Karpas-422 (cell line): ENCODE results near the gene HOOK1. TPM values are rescaled to one million over a fixed set of nuclear protein-coding genes. Genes with fewer than 3 reads are reported as not detected.

Experiments
- DNase-seq: peaks from one replicate; pipeline ENCODE4 v3.0.0-alpha.2; 2015
- H2AFZ ChIP-seq: fragments of 200-600 bp; sonication (generic); 2 replicates; pipeline ENCODE4 v1.6.1; 2014; ENCODE audit warnings: antibody characterized with exemption, low read length, mixed read lengths
- H3K27ac ChIP-seq: fragments of 200-600 bp; sonication (generic); 2 replicates; pipeline ENCODE4 v1.5.1; 2014; ENCODE audit warnings: mild to moderate bottlenecking, low read length, moderate library complexity
- H3K27me3 ChIP-seq: fragments of 200-600 bp; sonication (generic); 2 replicates; pipeline ENCODE4 v1.6.1; 2014; ENCODE audit warnings: low read length, mixed read lengths
- H3K36me3 ChIP-seq: fragments of 200-600 bp; sonication (generic); 2 replicates; pipeline ENCODE4 v1.6.1; 2014; ENCODE audit warnings: low read length, mixed read lengths; ENCODE audit not compliant: insufficient read depth
- H3K4me1 ChIP-seq: fragments of 200-600 bp; sonication (generic); 2 replicates; pipeline ENCODE4 v1.6.1; 2014; ENCODE audit warnings: mild to moderate bottlenecking, low read length, mixed read lengths
- H3K4me2 ChIP-seq: fragments of 200-600 bp; sonication (generic); 2 replicates; pipeline ENCODE4 v1.6.1; 2014; ENCODE audit warnings: low read length, low read depth, mild to moderate bottlenecking; ENCODE audit not compliant: poor library complexity, severe bottlenecking
- H3K4me3 ChIP-seq: fragments of 200-600 bp; sonication (generic); 2 replicates; pipeline ENCODE4 v1.5.1; 2014; ENCODE audit warnings: mild to moderate bottlenecking, antibody characterized with exemption, low read length, mixed read lengths
- H3K79me2 ChIP-seq: fragments of 200-600 bp; sonication (generic); 2 replicates; pipeline ENCODE4 v1.6.1; 2014; ENCODE audit warnings: mild to moderate bottlenecking, low read length, mixed read lengths
- H3K9ac ChIP-seq: fragments of 200-600 bp; sonication (generic); 2 replicates; pipeline ENCODE4 v1.6.0; 2014; ENCODE audit warnings: low read length
- H3K9me2 ChIP-seq: fragments of 200-600 bp; sonication (generic), shearing (Covaris generic); replicated peaks from 2 replicates; pipeline ENCODE4 v1.6.0; 2014; ENCODE audit warnings: mild to moderate bottlenecking, low read length, moderate library complexity; ENCODE audit not compliant: insufficient read depth
- H3K9me3 ChIP-seq: fragments of 300-700, 200-600 bp; sonication (generic); 2 replicates; pipeline ENCODE4 v1.6.1; 2014; ENCODE audit warnings: low read length, mixed read lengths
- H4K20me1 ChIP-seq: fragments of 200-600 bp; sonication (generic); 2 replicates; pipeline ENCODE4 v1.6.1; 2014; ENCODE audit warnings: mild to moderate bottlenecking, antibody characterized with exemption, low read length, low read depth; ENCODE audit not compliant: insufficient read depth
- total RNA-seq: library from RNA; depleted of rRNA; stranded (reverse); fragments of >200 nt; shearing (Covaris generic); gene quantifications from 2 replicates; pipeline ENCODE4 v1.2.3, GENCODE V29; 2014; ENCODE audit warnings: low replicate concordance; rRNA removed

HOOK1 gene
- not detected in 2 replicates for total RNA-seq

DNA sequence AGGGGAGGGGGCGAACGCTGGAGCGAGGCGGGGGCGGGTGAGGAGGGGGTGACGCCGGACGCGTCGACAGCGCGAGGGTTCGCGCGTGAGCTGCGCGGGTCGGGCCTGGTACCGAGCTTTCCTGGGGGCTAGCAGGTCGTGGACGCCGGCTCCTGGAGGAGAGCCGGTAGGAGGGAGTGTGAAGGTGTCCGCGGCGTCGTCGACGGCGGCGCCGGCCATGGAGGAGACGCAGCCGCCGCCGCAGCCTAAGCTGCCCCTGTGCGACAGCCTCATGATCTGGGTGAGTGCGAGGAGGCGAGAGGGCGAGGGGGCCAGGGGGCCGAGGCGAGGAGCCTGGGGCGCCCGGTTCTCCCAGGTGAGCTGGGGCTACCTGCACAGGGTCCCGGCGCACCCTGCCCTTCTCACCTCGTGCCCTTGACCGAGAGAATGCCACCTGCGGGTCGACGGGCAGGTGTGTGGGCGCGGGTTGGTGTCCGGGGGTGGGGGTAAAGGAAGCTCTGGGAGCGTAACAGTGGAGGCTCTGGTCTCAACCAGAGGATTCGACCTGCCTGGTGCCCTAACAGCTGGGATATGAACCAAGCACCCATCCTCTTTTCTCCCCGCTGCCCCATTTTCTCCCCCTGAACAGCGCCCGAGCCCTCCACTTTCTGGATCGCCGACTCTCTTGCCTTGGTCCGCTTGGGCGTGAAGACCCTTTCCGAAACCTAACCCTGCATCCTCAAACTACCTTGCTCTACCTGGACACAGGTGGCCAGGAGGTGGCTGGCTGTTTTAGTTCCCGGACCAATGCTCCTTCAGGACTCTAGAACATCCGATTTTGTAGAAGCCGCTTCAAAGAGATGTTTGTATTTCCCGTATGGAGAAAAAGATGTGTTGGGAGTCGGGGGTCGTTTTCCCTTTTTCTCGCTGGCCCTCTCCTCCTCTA lies at the start of gene HOOK1:
Gene HOOK1, plus strand, starts transcription at position 49 of the 925 bp plus-strand sequence. Its CDS starts 169 bp downstream, at position 218.
- Histone ChIP-seq H3K4me2 (no peak within 1 kb of the TSS), H3K9ac (no peak within 1 kb of the TSS), H3K27me3 (no peaks in the 10 kb centered on the region), H4K20me1 (no peaks in the 10 kb centered on the region), H3K9me2 (no peaks in the 10 kb centered on the region), H3K4me1 (no peaks in the 10 kb centered on the region), H3K4me3 (no peak within 1 kb of the TSS), H3K36me3 (no peaks in the 10 kb centered on the region), H3K79me2 (no peaks in the 10 kb centered on the region), H3K9me3 (no peaks in the 10 kb centered on the region), H2AFZ (no peak within 1 kb of the TSS), H3K27ac (no peak within 1 kb of the TSS)
- no peak for DNase-seq

GRCh38 chr1:59765011-59765730 lies 49.6 kb upstream of the HOOK1 start:
- Histone ChIP-seq H3K36me3 (no peaks in the 10 kb centered on the region), H4K20me1 (no peaks in the 10 kb centered on the region), H3K9ac (no peak overlapping the region), H3K79me2 (no peaks in the 10 kb centered on the region), H3K4me3 (no peak overlapping the region), H3K9me2 (no peaks in the 10 kb centered on the region), H3K27ac (no peak overlapping the region), H3K4me2 (no peak overlapping the region), H3K4me1 (no peaks in the 10 kb centered on the region), H2AFZ (no peak overlapping the region), H3K9me3 (no peaks in the 10 kb centered on the region), H3K27me3 (no peaks in the 10 kb centered on the region)
- no peak for DNase-seq

GRCh38 chr1:59766227-59766855 lies 48.4 kb upstream of the HOOK1 start:
- no peaks in the 10 kb centered on the region for H3K36me3 ChIP-seq
- no peak overlapping the region for H2AFZ ChIP-seq
- H3K27me3 ChIP-seq = no peaks in the 10 kb centered on the region
- no peak for DNase-seq
- no peaks in the 10 kb centered on the region for H3K9me2 ChIP-seq
- no peak overlapping the region for H3K9ac ChIP-seq
- no peak overlapping the region for H3K27ac ChIP-seq
- no peaks in the 10 kb centered on the region for H3K79me2 ChIP-seq
- no peaks in the 10 kb centered on the region for H3K4me1 ChIP-seq
- H3K4me2 ChIP-seq = no peak overlapping the region
- no peaks in the 10 kb centered on the region for H3K9me3 ChIP-seq
- H3K4me3 ChIP-seq = no peak overlapping the region
- H4K20me1 ChIP-seq = no peaks in the 10 kb centered on the region

DNA sequence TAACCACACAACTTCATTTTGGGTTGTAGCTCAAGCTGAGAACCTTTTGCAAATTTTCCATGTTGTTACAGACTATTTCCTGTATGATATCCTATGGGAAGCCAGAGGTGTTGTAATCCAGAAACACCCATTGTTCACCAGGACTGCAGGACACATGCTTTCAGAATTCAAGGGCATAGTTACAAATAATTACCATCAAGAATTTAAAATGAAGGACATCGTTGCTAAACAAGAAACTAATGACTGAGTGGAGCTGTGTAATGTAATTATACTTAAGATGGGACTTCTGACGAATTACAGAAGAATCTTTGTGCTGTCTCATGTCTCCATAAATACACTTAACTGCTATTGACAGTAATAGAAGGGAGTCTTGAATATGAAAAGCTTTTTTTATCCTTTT lies 47.6 kb upstream of the HOOK1 start:
- Histone ChIP-seq H3K9me2 (no peaks in the 10 kb centered on the region), H2AFZ (no peak overlapping the region), H3K79me2 (no peaks in the 10 kb centered on the region), H3K4me2 (no peak overlapping the region), H3K27ac (no peak overlapping the region), H4K20me1 (no peaks in the 10 kb centered on the region), H3K9me3 (no peaks in the 10 kb centered on the region), H3K4me1 (no peaks in the 10 kb centered on the region), H3K4me3 (no peak overlapping the region), H3K36me3 (no peaks in the 10 kb centered on the region), H3K27me3 (no peaks in the 10 kb centered on the region), H3K9ac (no peak overlapping the region)
- no peak for DNase-seq

DNA sequence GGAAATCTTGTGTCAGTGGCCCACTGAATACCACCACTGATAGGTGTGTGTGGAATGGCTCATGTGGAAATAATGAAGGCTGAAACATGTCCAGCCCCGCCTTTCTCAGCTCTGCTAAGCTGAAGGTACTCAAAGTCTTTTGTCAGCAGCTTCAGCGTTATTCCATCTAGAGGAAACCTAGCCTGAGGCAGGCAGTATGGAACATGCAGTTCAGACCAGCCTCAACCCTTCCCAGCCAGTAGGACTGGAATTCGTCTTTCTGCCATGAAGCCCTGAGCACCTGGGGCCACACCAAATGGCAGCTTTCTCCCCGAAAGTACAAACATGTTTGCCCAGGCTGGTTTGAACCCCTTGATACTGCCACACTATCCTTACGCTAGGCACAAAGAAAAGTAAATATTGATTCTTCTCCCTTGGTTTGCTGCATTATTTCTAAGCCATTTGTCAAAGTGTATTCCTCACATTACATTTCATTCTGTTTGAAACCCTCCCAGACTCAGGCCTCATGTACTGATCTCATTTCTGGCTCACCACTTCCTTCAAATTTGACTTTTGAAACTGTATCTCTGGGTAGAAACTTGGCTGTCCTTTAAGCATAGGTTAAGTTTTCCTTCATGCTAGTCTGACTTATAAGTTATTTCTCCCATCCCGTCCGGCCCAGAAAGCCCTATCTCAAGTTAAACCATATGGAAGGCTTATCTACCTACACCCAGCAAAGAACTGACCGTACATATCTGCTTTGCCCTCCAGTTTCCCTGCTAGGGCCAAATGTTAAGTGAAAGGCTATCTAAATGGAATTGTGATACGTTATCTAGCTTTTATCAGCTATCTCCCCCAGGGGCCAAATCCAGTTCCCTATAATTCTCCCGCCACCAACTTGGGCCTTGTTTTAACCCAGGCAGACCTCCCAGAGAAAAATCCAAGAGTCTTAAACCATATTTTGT lies 45.7 kb upstream of the HOOK1 start:
- Histone ChIP-seq H4K20me1 (no peaks in the 10 kb centered on the region), H3K4me2 (no peak overlapping the region), H3K79me2 (no peaks in the 10 kb centered on the region), H3K27ac (no peak overlapping the region), H3K4me3 (no peak overlapping the region), H3K36me3 (no peaks in the 10 kb centered on the region), H3K9ac (no peak overlapping the region), H3K27me3 (no peaks in the 10 kb centered on the region), H3K9me3 (no peaks in the 10 kb centered on the region), H3K9me2 (no peaks in the 10 kb centered on the region), H3K4me1 (no peaks in the 10 kb centered on the region), H2AFZ (no peak overlapping the region)
- DNase-seq = no peak

GRCh38 chr1:59769736-59770095 lies 45.0 kb upstream of the HOOK1 start:
- no peaks in the 10 kb centered on the region for H3K36me3 ChIP-seq
- no peak for DNase-seq
- H3K4me1 ChIP-seq = no peaks in the 10 kb centered on the region
- no peak overlapping the region for H2AFZ ChIP-seq
- no peak overlapping the region for H3K9ac ChIP-seq
- no peaks in the 10 kb centered on the region for H4K20me1 ChIP-seq
- H3K79me2 ChIP-seq = no peaks in the 10 kb centered on the region
- no peak overlapping the region for H3K27ac ChIP-seq
- H3K4me2 ChIP-seq = no peak overlapping the region
- no peak overlapping the region for H3K4me3 ChIP-seq
- H3K9me3 ChIP-seq = no peaks in the 10 kb centered on the region
- H3K9me2 ChIP-seq = no peaks in the 10 kb centered on the region
- H3K27me3 ChIP-seq = no peaks in the 10 kb centered on the region

DNA sequence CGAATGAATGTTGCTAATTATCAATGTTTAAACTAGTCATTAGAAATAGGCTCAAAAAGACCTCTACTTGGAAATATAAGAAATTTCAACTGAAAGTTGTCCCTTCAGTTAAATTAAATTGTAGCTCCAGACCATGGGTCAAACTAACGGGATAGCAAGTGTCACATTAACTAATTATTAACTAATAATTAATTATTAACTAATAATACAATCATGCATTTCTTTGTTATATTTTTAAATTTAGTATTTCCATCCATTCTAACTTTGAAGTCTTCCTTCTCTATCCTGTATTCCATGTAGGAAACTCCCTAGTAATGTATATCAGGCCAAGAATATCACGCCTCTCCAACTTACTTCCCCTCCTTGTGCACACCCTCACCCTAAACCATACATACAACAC lies 43.4 kb upstream of the HOOK1 start:
- Histone ChIP-seq H3K4me1 (no peaks in the 10 kb centered on the region), H3K9me2 (no peaks in the 10 kb centered on the region), H3K27me3 (no peaks in the 10 kb centered on the region), H3K79me2 (no peaks in the 10 kb centered on the region), H4K20me1 (no peaks in the 10 kb centered on the region), H3K4me2 (no peak overlapping the region), H3K9ac (no peak overlapping the region), H3K4me3 (no peak overlapping the region), H3K36me3 (no peaks in the 10 kb centered on the region), H3K27ac (no peak overlapping the region), H2AFZ (no peak overlapping the region), H3K9me3 (no peaks in the 10 kb centered on the region)
- DNase-seq = no peak
